KOPT-K1 (cell line): ENCODE results near the gene SOST.

ENCODE experiments used
- H3K27ac ChIP-seq: fragments of 200-600 bp; sonication (generic); 2 replicates; pipeline ENCODE4 v1.5.1; 2016; ENCODE audit warnings: antibody characterized with exemption, mild to moderate bottlenecking, low read depth, low read length; ENCODE audit not compliant: poor library complexity, severe bottlenecking
- H3K36me3 ChIP-seq: fragments of 200-600 bp; sonication (generic); 2 replicates; pipeline ENCODE4 v1.5.1; 2017; ENCODE audit warnings: antibody characterized with exemption, mild to moderate bottlenecking, low read length, moderate library complexity; ENCODE audit not compliant: insufficient read depth
- H3K9me3 ChIP-seq: fragments of 200-600 bp; sonication (generic); 2 replicates; pipeline ENCODE4 v1.5.1; 2017; ENCODE audit warnings: antibody characterized with exemption, low read length, mild to moderate bottlenecking; ENCODE audit not compliant: insufficient read depth, poor library complexity, severe bottlenecking

Gene SOST

GRCh38 chr17:43782913-43783680 is 24.5 kb upstream of the SOST start:
- H3K36me3 ChIP-seq: no peaks in the 10 kb centered on the region
- no peak overlapping the region for H3K27ac ChIP-seq
- no peaks in the 10 kb centered on the region for H3K9me3 ChIP-seq

DNA sequence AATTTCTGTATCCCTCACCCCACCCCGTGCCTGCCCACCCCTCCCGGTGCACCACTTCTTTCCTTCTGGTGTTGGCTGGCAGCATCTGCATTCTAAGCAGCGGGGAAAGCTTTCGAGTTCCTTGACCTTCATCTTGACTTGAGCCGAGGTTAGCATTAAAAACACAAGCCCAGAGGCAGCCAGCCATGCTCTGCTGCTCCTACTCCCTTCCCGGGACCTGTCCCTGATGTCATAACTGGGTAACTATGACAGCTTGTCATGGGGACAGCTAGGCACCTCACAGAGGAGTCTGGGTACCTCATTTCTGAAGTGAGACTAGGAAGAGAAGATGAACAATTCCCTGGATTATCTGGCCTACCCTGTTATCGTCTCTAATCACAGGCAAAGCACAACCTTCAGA is 21.5 kb upstream of the SOST start, which contains the start of gene CFAP97D1:
Gene CFAP97D1 (plus strand): TSS at position 301 of the 400 bp plus-strand sequence. CDS start 28 bp downstream, at position 329.
- Histone ChIP-seq H3K36me3 (no peaks in the 10 kb centered on the region), H3K27ac (no peak within 1 kb of the TSS)

DNA sequence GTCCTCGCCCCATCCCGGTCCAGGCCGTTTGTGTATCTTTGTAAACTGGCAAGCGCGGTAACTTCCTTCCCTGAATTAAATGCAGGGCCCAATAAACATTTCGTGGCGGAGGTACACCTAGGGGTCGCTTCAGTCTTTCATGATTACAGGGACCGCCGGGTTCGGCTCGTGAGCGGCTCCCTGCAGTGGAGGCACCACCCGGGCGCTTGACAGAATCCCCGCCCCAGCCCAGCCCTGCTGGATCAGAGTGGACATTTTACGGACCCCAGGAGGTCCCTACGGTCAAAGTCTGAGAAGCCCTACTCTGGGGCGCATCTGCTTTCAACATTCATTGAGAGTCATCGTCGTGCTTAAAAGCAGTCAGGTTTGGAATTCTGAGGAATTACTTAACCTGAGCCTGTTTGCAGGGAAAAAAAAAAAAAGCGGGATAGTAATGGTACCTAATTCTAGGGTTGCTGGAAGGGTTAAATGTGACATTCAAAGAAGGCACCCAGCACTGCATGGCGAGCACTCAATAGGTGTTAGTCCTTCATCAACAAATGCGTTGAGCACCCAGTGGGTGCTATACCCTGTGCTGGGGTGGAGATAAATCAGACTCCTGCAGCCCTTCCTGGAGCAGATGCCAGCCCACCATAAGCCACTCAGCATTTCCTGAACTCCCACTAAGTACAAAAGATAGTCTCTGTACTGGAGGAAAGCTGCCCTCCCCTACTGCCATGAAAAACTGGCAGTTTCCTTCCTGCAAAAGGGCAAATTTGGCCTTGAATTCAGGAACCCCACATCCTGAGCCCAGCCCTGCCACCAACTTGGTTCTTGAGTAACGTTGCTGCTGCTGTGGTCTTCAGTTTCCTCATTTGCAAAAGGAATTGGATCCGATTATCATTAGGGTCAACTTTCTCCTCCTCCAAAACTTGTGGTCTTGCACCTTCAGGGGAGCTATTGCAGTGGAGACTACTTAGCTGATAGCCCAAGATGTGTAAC is 20.8 kb upstream of the SOST start:
- Histone ChIP-seq H3K27ac (no peak overlapping the region), H3K9me3 (no peaks in the 10 kb centered on the region), H3K36me3 (no peaks in the 10 kb centered on the region)

More for the DNA sequence above, 21.5 kb upstream of the SOST start, which contains the start of gene CFAP97D1:
- no peaks in the 10 kb centered on the region for H3K9me3 ChIP-seq

DNA sequence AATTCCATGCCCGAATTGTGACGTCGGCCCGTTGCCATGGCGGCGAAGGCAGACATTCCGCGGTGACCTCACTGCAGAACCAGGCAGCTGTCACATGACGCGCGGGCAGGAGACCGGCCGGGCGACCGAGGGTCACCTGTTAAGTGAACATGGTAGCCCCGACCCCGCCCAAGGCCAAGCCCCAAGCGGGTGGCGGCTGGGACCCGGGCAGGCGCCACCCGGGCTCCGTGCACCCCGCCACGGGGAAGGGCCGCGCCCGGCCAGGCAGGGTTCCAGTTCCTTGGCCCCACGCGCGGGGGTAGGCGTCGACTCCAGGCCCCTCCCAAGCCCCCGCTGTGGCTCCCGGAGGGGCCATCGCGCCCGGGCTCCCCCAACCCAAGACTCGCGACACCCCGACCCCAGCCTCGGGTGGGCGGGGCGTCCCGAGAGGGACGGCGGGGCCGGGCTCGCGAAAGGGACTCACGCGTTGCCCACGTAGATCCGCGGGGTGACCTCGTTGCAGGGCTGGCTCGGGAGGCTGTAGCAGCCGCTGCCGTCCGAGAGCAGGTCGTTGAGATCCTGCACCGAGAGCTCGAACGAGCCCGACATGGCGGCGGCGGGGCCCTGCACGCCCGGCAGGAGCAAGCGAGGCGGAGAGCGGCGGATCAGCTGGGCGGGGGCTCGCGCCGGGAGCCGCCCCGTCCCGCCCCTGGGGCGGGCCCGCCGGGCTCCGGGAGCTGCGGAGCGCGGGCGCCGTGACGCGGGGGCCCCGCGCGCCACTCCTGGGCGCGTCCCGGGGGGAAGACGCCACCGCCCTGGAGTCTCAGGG is 19.9 kb upstream of the SOST start, which contains the start of gene DUSP3:
Gene DUSP3 (minus strand): TSS at position 641 of the 808 bp plus-strand sequence. CDS start 53 bp downstream, at position 588.
- no peaks in the 10 kb centered on the region for H3K9me3 ChIP-seq
- no peaks in the 10 kb centered on the region for H3K36me3 ChIP-seq
- peak within 1 kb of the TSS; percentile 21 for H3K27ac ChIP-seq

DNA sequence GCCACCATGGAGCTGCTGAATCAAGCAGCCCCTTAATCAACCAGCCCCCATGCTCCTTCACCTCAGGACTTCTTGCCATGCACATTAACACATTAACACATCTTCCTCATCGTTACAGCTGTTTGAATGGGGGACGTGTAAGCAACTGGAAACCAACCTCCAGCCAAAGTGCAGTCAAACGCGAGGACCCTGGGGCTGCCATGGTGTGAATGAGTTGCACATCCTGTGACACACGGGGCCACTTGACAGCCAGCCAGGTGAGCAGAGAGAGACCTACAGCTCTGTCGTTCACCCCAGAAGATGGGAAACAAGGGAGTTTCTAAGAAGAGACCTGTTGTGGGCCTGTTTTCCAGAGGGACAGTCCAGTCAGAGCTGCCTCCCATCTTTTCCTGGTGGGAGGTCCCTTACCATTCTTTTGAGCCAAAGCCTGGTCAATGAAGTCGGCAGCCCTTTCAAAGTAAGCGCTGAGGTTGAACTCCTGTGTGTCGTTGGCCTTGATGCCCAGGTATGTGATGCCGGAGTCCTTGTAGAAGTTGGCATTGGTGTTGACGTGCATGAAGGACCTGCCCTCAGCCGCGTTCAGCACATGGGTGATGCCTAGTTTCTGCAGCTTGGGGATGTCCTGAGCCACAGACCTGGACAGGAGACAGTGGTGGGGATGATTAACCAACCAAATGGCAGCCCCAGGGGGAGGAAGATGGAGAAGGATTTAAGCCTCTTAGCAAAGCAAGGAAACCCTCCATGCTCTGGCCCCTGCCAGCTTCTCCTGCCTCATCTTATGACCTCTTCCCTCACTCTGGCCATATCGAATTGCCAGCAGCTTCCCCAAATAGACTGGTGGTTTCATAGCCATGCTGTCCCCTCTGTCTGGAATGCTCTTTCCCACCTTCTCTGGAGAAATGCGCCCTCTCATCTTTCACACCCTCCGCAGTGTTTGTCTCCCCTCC is 16.0 kb upstream of the SOST start:
- Histone ChIP-seq H3K36me3 (peaks cover 7% of the 10 kb centered on the region), H3K9me3 (no peaks in the 10 kb centered on the region), H3K27ac (no peak overlapping the region)

DNA sequence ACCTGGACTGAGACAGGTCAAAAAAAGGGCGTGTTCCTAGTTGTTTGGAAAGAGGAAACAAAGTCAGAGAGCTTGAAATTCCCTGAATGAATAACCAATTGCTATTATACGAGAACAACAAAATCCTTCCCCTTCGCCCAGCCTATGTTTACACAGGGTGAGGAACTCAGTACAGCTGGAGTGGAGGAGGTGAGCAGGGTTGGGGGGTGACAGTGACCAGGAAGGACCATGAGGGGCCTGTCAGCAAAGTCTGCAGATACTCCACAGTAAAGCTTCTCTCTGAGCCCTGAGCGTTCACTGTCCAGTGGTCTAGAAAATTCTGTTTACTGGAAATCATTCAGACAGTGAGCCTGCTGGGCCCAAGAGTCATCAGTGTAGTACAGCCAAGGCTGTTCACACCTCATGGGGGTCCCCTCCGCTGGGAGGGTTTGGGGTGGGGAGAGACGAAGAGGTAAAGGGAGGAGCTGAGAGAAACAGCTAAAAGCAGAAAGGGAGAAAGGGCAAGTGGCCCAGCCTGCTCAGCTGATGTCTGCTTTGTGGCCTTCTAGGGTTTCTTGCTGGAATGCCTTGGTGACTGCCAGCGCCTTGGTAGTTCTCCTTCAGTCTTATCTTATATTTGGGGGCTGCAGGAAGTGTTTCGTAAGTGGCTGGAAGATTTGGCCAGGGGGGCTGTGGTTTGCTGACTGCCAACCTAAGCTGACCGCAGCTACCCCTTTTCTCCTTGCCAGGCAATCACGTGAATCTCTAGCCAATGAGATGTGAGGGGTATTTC is 14.5 kb upstream of the SOST start:
- H3K36me3 ChIP-seq: peaks cover 7% of the 10 kb centered on the region
- no peaks in the 10 kb centered on the region for H3K9me3 ChIP-seq
- H3K27ac ChIP-seq: no peak overlapping the region

GRCh38 chr17:43771463-43771862 is 12.9 kb upstream of the SOST start:
- no peak overlapping the region for H3K27ac ChIP-seq
- no peaks in the 10 kb centered on the region for H3K9me3 ChIP-seq
- peaks cover 7% of the 10 kb centered on the region for H3K36me3 ChIP-seq

- Histone ChIP-seq H3K27ac (no peak overlapping the region), H3K36me3 (peaks cover 7% of the 10 kb centered on the region), H3K9me3 (no peaks in the 10 kb centered on the region)
Observed at GRCh38 chr17:43770957-43771356, 12.4 kb upstream of the SOST start.

DNA sequence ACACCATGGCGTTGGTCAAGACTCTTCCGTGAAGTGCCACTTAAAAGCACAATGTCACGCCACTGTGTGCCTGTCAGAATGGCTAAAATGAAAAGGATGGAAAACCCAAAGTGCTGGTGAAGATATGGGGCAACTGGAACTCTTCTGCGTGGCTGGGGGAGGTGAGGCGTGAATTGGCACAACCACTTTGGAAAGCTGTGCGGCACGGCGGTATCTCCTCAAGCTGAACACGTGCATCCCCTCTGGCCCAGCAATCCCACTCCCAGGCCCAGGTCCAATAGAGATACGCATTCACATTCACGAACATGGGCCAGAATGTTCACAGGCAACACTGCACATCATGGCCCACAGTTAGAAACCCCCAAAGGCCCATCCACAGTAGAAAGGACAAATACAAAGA is 11.3 kb upstream of the SOST start:
- H3K36me3 ChIP-seq: peaks cover 7% of the 10 kb centered on the region
- H3K27ac ChIP-seq: no peak overlapping the region
- H3K9me3 ChIP-seq: no peaks in the 10 kb centered on the region

- Histone ChIP-seq H3K9me3 (no peaks in the 10 kb centered on the region), H3K27ac (no peak overlapping the region), H3K36me3 (peaks cover 7% of the 10 kb centered on the region)
Observed at GRCh38 chr17:43769426-43769825, 10.8 kb upstream of the SOST start.

- Histone ChIP-seq H3K27ac (no peak overlapping the region), H3K9me3 (no peaks in the 10 kb centered on the region), H3K36me3 (peaks cover 7% of the 10 kb centered on the region)
Observed at GRCh38 chr17:43768943-43769342, 10.4 kb upstream of the SOST start.

DNA sequence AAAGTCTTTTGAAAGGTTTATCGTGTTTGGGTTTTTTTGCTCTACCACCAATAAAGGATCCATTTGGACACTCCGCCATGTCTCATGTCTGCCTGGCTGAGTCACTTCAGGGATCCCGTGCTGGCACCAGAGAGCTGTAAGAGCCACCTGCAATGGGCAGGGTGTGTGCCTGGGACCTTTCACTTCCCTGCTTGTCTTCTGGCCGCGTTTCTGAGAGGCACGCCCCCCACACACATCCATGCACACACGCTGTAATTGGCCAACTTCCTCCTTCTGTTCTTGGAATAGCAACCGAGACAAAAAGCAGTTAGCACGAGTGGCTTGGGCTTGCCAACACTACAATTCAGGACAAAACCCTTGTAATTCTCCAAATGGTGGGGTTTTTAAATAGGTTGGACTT is 9.8 kb upstream of the SOST start:
- H3K27ac ChIP-seq: no peak overlapping the region
- peaks cover 7% of the 10 kb centered on the region for H3K36me3 ChIP-seq
- no peaks in the 10 kb centered on the region for H3K9me3 ChIP-seq

DNA sequence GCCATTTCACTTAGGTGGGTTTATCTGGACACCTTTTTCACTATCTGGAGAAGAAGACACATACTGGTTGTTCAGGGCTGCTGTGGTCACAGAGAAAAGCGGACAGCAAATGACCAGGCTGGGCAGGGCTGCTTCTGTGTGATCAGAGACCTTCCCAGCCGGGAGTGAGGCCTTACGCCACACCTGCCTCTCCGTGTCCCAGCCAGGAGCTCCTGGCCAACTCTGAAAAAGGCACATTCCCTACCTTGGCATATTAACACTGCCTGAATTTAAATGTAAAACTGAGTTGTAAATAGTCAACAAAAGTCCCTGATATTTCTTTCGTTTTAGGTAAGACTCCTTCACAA is 9.1 kb upstream of the SOST start:
- Histone ChIP-seq H3K9me3 (no peaks in the 10 kb centered on the region), H3K36me3 (peaks cover 7% of the 10 kb centered on the region), H3K27ac (no peak overlapping the region)
